ENCODE data around the gene PCSK6. TPM values are rescaled to one million over a fixed set of nuclear protein-coding genes. Genes with fewer than 3 reads are reported as not detected.

Gene PCSK6
- total RNA-seq, 1 donor from 2014 or later, result 0.40 TPM

- Mint-ChIP-seq H3K36me3 (ENCODE audit: low read depth) (peaks cover 1% of the 10 kb centered on the region), H3K4me3 (ENCODE audit: unreplicated experiment) (no peak overlapping the region)
- no peak for TF ChIP-seq CTCF (IDR thresholded peaks at IDR 0.05)
Measured at GRCh38 chr15:101348015-101348414, 141.5 kb downstream of the PCSK6 start.

GRCh38 chr15:101347454-101347853, 142.1 kb downstream of the PCSK6 start:
- H3K36me3 Mint-ChIP-seq (ENCODE audit: low read depth), result peaks cover 1% of the 10 kb centered on the region
- peaks cover 24% of the 10 kb centered on the region for H3K27me3 Mint-ChIP-seq (ENCODE audit: low read depth)
- peaks cover 10% of the 10 kb centered on the region for H3K4me1 Mint-ChIP-seq (ENCODE audit: low read depth)
- H3K9me3 Mint-ChIP-seq (ENCODE audit: low read depth), result no peaks in the 10 kb centered on the region
- DNase-seq (ENCODE audit: low spot score), result no peak
- no peak overlapping the region for H3K4me3 Mint-ChIP-seq (ENCODE audit: unreplicated experiment)
- H3K27ac Mint-ChIP-seq (ENCODE audit: unreplicated experiment), result no peak overlapping the region
- no peak for TF ChIP-seq CTCF (IDR thresholded peaks at IDR 0.05)

More at GRCh38 chr15:101348015-101348414, 141.5 kb downstream of the PCSK6 start:
- Mint-ChIP-seq H3K9me3 (ENCODE audit: low read depth) (no peaks in the 10 kb centered on the region), H3K4me1 (ENCODE audit: low read depth) (peaks cover 10% of the 10 kb centered on the region), H3K27ac (ENCODE audit: unreplicated experiment) (no peak overlapping the region), H3K27me3 (ENCODE audit: low read depth) (peaks cover 26% of the 10 kb centered on the region)
- DNase-seq (ENCODE audit: low spot score), result no peak

GRCh38 chr15:101346928-101347327, 142.6 kb downstream of the PCSK6 start:
- Mint-ChIP-seq H3K9me3 (ENCODE audit: low read depth) (no peaks in the 10 kb centered on the region), H3K36me3 (ENCODE audit: low read depth) (no peaks in the 10 kb centered on the region), H3K4me1 (ENCODE audit: low read depth) (peaks cover 10% of the 10 kb centered on the region), H3K4me3 (ENCODE audit: unreplicated experiment) (no peak overlapping the region), H3K27ac (ENCODE audit: unreplicated experiment) (no peak overlapping the region), H3K27me3 (ENCODE audit: low read depth) (peaks cover 22% of the 10 kb centered on the region)
- TF ChIP-seq CTCF (IDR thresholded peaks at IDR 0.05), result no peak
- no peak for DNase-seq (ENCODE audit: low spot score)

GRCh38 chr15:101342056-101342455, 147.5 kb downstream of the PCSK6 start:
- no peaks in the 10 kb centered on the region for H3K36me3 Mint-ChIP-seq (ENCODE audit: low read depth)
- H3K4me1 Mint-ChIP-seq (ENCODE audit: low read depth), result no peaks in the 10 kb centered on the region
- DNase-seq (ENCODE audit: low spot score), result no peak
- no peaks in the 10 kb centered on the region for H3K9me3 Mint-ChIP-seq (ENCODE audit: low read depth)
- peaks cover 35% of the 10 kb centered on the region for H3K27me3 Mint-ChIP-seq (ENCODE audit: low read depth)
- no peak overlapping the region for H3K4me3 Mint-ChIP-seq (ENCODE audit: unreplicated experiment)
- no peak for TF ChIP-seq CTCF (IDR thresholded peaks at IDR 0.05)
- no peak overlapping the region for H3K27ac Mint-ChIP-seq (ENCODE audit: unreplicated experiment)

GRCh38 chr15:101338502-101339057, 150.9 kb downstream of the PCSK6 start:
- Mint-ChIP-seq H3K4me1 (ENCODE audit: low read depth) (no peaks in the 10 kb centered on the region), H3K9me3 (ENCODE audit: low read depth) (no peaks in the 10 kb centered on the region), H3K4me3 (ENCODE audit: unreplicated experiment) (no peak overlapping the region), H3K27ac (ENCODE audit: unreplicated experiment) (no peak overlapping the region), H3K27me3 (ENCODE audit: low read depth) (peaks cover 20% of the 10 kb centered on the region), H3K36me3 (ENCODE audit: low read depth) (no peaks in the 10 kb centered on the region)
- no peak for TF ChIP-seq CTCF (IDR thresholded peaks at IDR 0.05)
- no peak for DNase-seq (ENCODE audit: low spot score)
